ENCODE results near the gene DNAH6.

- TF ChIP-seq POLR2A (IDR thresholded peaks at IDR 0.05; ENCODE audit: low read length) (no peak), GATA1 (IDR thresholded peaks at IDR 0.05; ENCODE audit: low read depth, low read length) (no peak)
Measured at GRCh38 chr2:84516234-84516986, at the start of gene DNAH6.

Data from erythroblast (primary cell).